GM18861 (cell line): ENCODE data around the gene MED25.
A peak's percentile ranks its signal among the peaks of the same experiment; 100 is the strongest.

Experiments
- ATAC-seq: cut with Tn5 transposase; IDR thresholded peaks from one replicate; pipeline ENCODE4 v1.9.1; 2021; ENCODE audit not compliant: unreplicated experiment

MED25 gene

DNA sequence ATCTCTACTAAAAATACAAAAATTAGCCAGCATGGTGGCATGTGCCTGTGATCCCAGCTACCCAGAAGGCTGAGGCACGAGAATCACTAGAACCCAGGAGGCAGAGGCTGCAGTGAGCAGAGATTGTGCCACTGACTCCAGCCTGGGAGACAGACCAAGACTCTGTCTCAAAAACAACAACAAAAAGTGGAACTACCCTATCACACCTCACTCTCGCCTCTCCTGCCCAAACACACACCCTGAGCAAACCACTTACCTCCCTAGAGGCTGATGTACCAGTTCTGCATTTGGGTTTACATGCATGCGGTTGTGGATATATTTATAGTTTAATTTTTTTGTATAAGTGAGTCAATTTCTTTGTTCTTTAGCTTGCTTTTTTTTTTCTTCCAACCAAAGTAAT lies 25.2 kb downstream of the MED25 start:
- ATAC-seq = no peak

DNA sequence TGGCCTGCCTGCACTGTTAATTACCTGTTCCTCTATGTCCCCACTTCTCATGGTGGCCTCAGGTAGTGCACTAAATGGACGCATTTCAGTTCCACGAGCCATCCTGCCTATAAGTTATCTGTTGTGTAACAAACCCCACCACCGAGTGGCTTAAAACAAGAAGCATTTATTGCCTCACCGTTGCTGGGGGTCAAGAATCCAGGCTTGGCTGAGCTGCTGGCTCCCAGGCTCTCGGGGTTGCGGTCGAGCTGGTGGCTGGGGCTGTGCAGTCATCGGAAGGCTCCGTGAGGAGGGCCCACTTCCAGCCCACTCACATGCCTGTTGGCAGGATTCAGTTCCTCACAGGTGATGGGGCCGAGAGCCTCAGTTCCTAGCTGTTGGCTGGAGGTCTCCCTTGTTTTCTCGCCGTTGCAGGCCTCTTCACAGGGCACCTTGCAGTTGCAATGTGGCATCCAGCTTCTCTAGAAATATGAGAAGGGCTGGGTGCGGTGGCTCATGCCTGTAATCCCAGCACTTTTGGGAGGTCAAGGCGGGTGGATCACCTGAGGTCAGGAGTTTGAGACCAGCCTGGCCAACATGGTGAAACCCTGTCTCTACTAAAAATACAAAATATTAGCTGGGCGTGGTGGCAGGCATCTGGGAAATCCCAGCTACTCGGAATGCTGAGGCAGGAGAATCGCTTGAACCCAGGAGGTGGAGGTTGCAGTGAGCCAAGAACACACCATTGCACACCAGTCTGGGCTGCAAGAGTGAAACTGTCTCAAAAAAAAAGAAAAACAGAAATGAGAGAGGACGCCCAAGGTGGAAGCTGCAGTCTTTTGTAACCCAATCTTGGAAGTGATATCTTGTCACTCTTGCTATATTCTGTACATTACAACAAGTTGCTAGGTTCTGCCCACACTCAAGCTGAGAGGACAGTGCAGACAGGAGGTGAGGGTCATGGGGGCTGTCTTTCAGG lies 26.3 kb downstream of the MED25 start:
- ATAC-seq = no peak

DNA sequence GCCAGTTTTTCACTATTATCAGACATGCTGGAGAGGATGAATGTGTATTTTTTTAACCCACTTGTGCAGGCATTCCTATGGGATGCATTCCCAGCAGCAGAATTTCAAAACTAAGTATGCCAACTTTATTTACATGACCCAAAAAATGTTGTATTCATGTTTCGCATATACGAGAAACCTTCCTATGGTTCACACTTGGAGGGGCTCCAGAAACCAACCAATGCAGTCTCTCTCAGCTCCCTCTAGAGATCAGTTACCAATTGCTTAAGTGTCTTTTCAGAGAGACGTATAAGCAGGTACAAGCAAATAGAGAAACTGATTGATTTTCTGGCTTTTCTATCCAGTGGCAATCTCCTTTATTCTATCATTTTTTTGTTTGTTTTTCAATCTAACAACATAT lies 27.3 kb downstream of the MED25 start:
- ATAC-seq = no peak

DNA sequence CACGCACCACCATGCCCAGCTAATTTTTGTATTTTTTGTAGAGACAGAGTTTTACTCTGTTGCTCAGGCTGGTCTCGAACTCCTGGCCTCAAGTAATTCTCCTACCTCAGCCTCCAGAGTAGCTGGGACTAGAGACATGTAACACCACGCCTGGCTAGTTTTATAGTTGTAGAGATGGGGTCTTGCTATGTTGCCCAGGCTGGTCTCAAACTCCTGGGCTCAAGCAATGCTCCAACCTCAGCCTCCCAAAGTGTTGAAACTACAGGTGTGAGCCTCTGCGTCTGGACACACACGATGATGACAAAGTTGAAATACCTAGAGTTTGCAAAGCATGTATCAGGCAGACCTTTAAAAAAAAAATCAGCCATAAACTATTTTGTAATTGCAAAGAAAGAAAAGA lies 28.3 kb downstream of the MED25 start:
- ATAC-seq = no peak

DNA sequence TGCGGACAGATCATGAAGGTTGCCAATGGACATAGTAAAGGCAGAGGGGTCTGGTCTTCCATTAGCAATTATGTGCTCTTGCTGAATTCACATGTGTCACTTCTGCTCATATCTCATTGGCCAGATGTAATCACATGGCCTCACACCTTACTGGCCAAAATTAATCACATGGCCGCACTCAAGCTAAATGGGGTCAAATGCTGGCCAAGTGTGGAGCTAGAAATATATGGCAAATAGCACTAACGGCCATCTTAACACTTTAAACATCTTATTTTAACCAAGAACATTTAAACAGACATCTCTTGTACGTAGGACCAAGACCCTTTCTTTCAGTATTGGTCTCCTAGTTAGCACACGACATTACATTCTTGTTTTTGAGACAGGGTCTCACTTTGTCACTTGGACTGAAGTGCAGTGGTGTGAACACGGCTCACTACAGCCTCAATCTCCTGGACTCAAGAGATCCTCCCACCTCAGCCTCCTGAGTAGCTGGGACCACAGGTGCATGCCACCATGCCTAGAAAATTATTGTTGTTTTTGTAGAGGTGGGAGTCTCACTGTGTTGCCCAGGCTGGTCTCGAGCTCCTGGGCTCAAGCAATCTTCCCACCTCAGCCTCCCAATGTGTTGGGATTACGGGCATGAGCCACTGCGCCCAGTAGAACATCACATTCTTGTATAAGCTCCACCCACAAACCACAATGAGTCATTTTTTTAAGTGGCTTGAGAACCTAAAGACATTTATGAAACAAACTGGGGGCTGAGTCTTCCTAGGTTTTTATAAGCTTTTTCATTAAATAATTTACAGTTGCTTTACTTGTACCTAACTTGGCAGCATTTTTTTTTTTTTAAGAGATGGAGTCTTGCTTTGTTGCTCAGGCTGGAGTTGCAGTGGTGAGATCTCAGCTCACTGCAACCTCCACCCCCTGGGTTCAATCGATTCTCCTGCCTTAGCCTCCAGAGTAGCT lies 29.9 kb downstream of the MED25 start:
- ATAC-seq = no peak

DNA sequence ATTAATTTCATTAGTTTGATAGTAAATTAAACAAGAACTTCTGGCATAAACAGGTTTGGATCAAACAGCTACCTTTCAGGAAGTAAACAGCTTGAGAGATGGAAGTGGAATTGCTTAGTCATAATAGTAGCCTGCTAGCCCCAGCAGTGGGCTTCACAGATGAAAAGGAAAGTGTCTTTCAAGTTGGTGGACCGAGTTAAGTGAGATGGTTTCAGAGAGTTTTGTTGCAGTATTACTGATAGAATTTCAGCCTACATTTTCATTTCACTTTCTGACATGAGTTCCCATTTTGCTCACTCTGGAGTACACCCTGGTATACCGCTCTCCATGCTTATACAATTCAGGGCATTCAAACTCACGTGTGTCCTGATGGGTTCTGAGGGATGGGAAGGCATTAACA lies 30.8 kb downstream of the MED25 start:
- no peak for ATAC-seq

DNA sequence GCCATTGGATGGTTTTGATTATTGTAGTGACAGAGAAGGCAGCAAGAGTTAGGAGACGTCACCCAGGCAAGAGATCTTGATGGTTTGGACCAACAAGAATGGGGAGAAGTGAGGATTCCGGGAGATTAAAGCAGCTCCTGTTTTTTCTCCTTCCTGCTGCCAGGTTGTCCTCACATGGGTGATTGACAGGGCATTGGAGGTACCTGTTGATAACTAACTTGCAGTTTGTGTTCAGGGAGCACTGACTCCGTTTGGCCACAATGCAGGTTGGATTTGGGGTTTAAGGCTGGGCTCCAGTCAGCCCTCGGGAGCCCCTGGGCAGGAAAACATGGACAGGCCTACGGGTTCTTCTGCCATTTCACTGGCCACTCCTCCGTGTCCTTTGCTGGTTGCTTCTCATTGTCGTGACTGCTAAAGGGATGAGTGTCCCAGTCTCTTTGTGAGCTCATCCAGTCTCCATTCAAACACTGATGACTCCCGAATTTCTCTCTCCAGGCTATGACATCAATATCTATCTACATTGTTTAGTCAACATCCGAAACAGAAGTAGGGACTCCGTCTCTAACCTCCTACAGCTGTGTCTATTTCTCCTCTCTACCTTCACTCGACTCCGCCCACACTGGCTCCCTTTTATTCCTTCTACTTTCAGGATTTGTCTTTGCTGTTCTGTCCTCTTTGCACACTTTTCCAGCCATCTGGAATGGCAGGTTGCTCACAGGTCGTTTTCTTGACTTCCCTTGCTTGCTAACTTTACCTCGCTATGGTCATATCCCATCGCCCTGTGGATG lies 31.5 kb downstream of the MED25 start:
- ATAC-seq = no peak

DNA sequence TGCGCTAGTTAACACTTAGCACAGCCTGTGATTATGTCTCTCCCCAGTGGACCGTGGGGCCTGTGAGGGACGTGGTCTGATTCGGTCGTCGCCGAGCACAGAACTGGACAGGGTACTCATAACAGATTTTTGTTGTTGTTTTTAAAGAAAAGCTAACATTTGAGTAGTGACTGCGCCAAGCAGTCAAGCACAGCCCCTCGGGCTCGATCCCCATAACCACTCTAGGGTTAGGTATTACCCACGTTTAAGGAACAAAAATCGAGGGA lies 32.1 kb downstream of the MED25 start:
- ATAC-seq = peak; percentile 18

DNA sequence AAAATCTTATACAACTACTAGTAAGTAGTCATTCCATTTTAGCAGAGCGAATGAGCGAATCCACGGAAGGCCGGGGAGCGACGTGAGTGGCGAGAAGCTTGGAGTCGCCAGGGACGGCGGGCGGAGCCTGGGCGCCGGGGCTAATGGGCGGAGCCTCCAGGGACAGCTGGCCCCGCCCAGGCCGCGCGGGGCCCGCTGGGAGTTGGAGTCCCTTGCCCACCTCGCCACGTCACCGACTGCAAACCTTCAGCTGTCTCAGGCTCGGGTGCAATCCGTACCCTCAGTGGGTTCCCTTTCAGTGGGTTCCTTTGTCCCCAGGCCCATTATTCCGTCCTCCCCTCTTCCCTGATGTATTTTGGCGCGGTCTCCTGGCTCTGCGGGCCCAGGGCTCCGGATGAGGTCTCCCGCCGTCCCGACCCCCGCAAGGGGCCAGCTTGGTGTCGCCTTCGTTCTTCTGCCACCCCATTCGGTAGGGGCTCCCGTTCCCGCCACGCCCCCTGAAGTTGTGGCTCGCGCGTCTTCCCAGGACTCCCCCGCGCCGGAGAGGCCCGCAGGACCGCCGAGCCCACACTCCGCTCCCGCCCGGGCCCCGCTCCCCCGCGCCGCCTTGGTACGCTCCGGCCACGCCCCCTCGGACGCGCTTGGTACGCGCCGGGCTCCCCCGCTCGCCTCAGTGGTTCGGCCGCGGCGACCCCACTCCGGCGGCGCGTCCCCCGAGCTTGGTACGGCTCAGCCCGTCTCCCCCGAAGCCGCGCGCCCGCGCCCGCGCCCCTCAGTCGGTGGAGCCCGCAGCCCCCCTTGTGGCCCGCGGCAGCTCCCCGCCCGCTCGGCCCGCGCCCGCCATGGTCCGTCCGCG lies 32.6 kb downstream of the MED25 start, which contains the start of gene PTOV1:
Gene PTOV1, plus strand, starts transcription at position 673 of the 856 bp plus-strand sequence.
- ATAC-seq = peak; percentile 62

DNA sequence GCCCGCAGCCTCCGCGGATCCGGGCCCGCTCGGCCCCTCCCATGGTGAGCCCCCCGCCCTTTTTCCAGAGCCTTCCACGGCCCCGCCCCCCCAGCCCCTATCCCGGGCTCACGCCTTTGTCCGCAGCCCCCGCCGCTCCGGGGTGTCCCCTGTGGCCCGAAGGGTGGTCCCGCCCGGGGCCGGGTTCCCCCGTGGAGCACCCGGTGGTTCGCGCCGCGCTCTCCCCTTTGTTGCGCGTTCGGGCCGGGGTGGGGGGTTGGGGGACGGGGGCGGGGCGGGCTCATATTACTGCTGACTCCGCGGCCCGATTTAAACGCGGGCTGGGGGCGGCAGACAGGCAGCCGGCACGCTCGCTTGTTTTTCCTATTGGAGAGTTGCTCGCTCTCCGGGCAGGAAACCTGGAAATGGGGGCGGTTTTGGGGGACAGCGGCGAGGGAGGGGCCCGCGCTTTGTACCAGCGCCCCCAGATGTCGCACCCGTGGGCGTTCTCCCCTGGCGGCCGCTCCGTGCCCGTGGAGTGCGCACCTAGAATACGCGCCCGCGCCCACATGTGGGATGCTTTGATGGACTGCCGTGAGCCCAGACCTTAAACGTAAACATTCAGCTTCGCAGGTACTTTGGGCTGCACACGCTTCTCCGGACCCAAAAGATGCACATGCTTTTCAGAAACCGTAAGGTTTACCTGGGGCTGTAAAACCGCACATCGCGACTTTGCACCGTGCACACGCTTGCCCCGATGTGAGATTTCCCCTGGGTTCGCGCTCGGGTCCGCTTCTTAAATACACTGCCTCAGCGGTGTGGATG lies 33.6 kb downstream of the MED25 start:
- peak; percentile 1 for ATAC-seq

DNA sequence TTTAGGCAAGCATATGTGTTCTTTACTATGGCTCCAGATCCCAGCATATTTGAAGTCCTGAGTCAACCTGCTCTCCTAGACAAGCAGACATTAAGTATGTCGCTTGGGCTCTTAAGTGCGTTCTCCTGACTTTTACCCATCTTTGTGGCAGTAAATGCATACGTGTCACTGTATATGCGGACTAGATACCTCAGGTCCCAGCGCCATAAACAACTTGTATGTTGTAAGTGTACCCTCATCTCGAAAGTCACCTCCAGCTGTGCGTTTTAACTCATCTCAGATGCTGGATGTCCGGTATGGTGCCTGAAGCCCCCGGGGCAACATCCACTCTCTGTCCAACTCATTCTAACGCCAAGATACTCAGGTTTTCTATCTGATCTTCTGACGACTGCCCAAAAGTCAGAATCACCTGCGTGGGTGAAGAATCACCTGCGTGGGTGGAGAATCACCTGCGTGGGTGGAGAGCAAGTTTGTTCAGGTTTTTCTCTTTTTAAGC lies 34.6 kb downstream of the MED25 start:
- ATAC-seq = no peak

DNA sequence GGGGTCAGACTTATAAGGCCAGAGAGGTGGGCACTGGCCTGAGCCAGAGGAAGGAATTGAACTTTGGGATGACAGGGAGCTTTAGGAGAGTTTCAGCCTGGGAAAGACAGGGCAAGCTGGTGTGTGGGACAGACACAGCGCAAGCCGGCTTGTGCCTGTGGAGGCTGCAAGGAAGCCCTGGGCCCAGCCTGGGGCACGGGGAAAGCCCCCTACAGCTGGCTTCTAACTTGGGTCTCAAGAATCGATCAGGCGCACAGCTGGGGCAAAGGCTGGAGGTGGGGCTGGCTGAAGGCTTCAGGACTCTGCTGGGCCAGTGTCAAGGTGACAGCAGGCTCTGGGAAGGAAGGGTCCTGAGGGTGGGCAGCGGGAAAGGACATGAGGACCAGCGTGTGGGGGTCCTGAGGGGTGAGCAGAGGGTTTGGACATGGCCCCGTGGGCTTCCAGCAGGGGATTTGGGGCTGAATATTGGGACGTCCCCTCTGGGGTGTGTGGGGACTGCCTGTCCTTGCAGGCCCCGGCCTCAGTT lies 35.8 kb downstream of the MED25 start:
- no peak for ATAC-seq

DNA sequence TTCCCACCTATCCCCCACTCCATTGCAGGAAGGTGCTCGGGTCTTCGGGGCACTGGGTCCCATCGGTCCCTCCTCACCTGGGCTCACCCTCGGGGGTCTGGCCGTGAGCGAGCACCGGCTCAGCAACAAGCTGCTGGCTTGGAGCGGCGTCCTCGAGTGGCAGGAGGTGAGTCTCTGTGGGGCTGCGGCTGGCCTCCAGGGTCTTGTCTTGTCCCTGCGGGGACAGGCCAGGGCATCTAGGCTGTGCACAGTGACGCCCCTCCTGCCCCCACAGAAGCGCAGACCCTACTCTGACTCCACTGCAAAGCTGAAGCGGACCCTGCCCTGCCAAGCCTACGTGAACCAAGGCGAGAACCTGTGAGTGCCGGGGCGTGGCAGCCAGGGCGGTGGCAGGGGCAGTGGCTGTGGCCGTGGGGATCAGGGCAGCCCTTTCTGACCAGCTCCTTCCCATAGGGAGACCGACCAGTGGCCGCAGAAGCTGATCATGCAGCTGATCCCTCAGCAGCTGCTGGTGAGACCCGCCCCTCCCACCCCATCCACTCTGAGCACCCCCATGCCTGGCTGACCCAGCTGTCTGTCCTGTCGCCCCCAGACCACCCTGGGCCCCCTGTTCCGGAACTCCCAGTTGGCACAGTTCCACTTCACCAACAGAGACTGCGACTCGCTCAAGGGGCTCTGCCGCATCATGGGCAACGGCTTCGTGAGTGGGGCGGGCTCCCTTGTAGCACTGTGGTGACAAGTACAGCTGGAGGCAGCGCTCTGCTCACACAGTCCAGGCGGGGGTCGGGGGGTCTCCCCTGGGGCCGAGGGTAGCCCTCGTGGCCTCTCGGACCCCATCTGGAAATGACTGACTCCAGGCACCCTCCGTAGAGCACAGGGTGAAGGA lies 36.5 kb downstream of the MED25 start:
- no peak for ATAC-seq

DNA sequence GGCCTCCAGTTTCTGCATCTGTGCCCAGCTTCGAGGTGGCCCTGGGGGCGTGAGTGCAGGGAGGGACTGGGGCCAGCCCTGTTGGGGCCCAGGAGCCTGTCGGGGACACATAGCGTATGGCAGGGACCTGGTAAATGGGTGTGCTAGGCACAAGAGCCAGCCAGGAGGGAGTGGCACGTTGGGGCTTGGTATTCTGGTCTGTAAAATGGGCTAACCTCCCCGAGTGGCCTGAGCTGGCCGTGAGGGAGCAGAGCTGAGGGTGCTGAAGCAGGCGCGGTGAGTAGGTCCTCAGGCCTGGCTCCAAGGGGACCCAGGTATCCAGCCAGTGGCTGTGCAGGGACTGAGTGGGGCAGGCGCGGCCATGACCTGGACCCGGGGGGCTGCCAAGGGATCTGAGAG lies 37.2 kb downstream of the MED25 start:
- ATAC-seq = no peak

DNA sequence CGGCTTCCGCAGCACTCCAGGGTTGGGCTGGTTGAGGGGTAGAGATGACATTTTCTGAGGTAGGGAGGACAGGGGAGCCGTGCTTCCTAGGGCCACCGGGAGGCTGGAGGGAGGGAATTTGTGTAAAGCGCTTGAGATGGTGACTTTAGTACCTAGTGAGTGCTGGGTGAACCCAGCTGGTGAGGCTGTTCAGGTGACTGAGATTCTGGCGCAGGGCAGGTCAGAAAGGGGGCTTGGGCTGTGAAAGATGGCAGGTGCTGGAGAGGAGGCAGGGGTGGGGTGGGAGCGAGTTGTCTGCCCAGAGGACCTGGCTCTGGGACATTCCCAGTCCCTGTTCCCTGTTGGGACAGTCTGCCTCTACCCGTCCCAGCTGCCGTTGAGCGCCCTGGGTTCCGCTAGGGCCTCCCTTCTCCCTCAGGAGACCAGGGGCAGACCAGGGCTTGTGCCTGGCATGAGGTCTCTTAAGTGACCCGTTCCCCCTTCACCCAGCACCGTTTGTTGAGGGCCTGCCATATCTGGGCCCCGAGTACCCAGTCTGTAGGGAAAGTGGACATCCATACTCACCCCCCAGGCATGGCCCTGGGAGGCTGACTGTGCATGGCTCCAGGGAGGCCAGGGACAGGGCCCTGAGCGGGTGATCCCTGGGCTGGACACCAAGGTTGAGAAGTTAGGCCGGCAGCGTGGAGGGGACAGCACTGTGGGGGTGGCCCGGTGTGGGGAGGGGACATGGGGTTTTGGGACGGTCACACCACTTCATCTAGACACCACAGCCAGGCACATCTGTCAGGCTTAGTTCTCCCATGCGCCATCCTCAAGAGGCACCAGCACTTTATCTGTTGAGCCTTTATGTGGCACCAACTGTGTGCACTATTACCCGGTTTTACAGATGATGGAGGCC lies 37.8 kb downstream of the MED25 start:
- ATAC-seq = no peak

DNA sequence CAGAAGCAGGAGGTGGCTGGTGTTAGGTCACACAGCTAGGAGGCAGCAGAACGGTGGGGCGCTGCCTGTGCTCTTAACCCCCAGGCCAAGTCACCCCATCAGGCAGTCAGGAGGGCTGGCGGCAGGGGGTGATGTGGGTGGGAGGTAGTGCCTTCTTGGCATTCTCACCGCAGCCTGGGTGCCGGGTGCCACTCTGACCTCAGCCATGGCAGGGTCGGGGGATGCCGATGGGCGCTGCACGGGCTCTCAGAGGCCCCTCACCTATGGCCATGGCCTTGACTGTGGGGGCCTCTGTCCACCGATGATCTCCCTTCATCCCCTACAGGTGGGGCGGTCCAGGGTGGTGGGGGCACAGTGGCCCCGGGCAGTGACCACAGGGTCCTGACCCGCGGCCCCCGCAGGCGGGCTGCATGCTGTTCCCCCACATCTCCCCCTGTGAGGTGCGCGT lies 38.5 kb downstream of the MED25 start:
- no peak for ATAC-seq
